Heart right ventricle (tissue), 16 donors: ENCODE data around the gene CD180. TPM values are rescaled to one million over a fixed set of nuclear protein-coding genes. Genes with fewer than 3 reads are reported as not detected.
A peak's percentile ranks its signal among the peaks of the same experiment; 100 is the strongest.

ENCODE experiments used
- ATAC-seq, 8 donors: fragments of 200-7000 bp; cut with Tn5 transposase; one replicate each; pipeline ENCODE4 v1.9.1; 2020; ENCODE audit warnings: mild to moderate bottlenecking in 8 of 8, moderate library complexity in 8 of 8, moderate number of reproducible peaks in 1 of 8
- DNase-seq, 2 donors: peaks; one replicate each; pipeline ENCODE4 v3.0.0-alpha.2; 2020
- H3K27ac ChIP-seq, 10 donors: fragments of 200-600 bp; sonication (generic) in 2 of 10; one replicate each; pipeline versions ENCODE4 v1.5.0 to v1.8.0; 2020 to 2022; ENCODE audit warnings: mild to moderate bottlenecking in 3 of 10
- H3K27me3 ChIP-seq, 7 donors: fragments of 200-600 bp; one replicate each; pipeline ENCODE4 v1.8.0; 2021 to 2022; ENCODE audit warnings: mild to moderate bottlenecking in 2 of 7
- H3K36me3 ChIP-seq, 9 donors: fragments of 200-600 bp; sonication (generic) in 1 of 9; one replicate each; pipeline versions ENCODE4 v1.5.0 to v1.8.0; 2020 to 2022; ENCODE audit warnings: mild to moderate bottlenecking in 2 of 9
- H3K4me1 ChIP-seq, 9 donors: fragments of 200-600 bp; sonication (generic) in 1 of 9; one replicate each; pipeline versions ENCODE4 v1.5.0 to v1.8.0; 2020 to 2022; ENCODE audit warnings: mild to moderate bottlenecking in 4 of 9
- H3K4me3 ChIP-seq, 10 donors: fragments of 200-600 bp; sonication (generic) in 2 of 10; one replicate each; pipeline versions ENCODE4 v1.5.0 to v1.8.0; 2020 to 2022; ENCODE audit warnings: mild to moderate bottlenecking in 7 of 10, moderate library complexity in 2 of 10
- H3K9me3 ChIP-seq, 11 donors: fragments of 200-600 bp in 10 of 11; sonication (generic) in 2 of 11; one replicate each; pipeline versions ENCODE4 v1.5.0 to v1.8.0; 2013 to 2022; ENCODE audit warnings: mild to moderate bottlenecking in 2 of 11, control low read depth in 1 of 11, moderate library complexity in 1 of 11
- WGBS, 2 donors: extraction: QIAGEN DNeasy Blood & Tissue Kit; methylation state at CpG; one replicate each; pipeline ENCODE4 v1.1.7; 2013; ENCODE audit warnings: inconsistent platforms in 1 of 2; 5-methylcytosine and 5-hydroxymethylcytosine counted together
- intact Hi-C, 10 donors: fragments of 100-400 bp; cut with DNase I; formaldehyde crosslinking; loops; one replicate each; pipeline versions ENCODE4 v1.11.1 to v1.14.2; 2022
- polyA plus RNA-seq, 2 donors: library from polyadenylated mRNA; stranded (reverse); fragments of 200-250 nt; gene quantifications; one replicate each; pipeline ENCODE4 v1.2.3, GENCODE V29; 2013
- total RNA-seq, 10 donors: library from RNA; stranded (reverse); fragmentation: NEBNext Ultra II Directional in 3 of 10; extraction: Animal tissue kit (Norgen Biotek cat#: 25700) in 3 of 10; gene quantifications; one replicate each; pipeline versions ENCODE4 v1.2.1 to v1.2.4, GENCODE V29; 2021 to 2023
- TF ChIP-seq, protein P1 (sequence below), 9 donors: fragments of 200-600 bp; sonication (generic) in 2 of 9; IDR thresholded peaks; one replicate each; pipeline versions ENCODE4 v1.5.0 to v1.8.0; 2021 to 2022; ENCODE audit warnings: antibody characterized with exemption in 9 of 9, mild to moderate bottlenecking in 5 of 9, moderate library complexity in 1 of 9
- donor health status: Arrhythmogenic right ventricular cardiomyopathy.
- donor health status: ischemic (EF 13 %, LVEDD 7.1; RV severe dilation, severe dysfunction).
- donor health status: healthy with polysubstance abuse.
- donor health status: DM: no; HTN: yes; CAD: no.
- donor health status: DM: no; HTN: no; CAD: no.
- donor health status: ischemic (EF 25% LVEDD 6.9; RV normal size, moderate dysfunction).
- donor health status: ischemic (EF 25% LVEDD 5.7; RV mildly dilated, moderate dysfunction).
- donor health status: healthy.
- donor health status: DM: yes; HTN: yes; CAD: no.
- donor health status: Ischemic cardiomyopathy.
- donor health status: ischemic (EF 35%, LVEDD 5.7; RV mildly dilated, moderate dysfunction).
- donor health status: nonischemic (EF 11% LVEDD 7.7; RV severe dilation, severe dysfunction).
- donor health status: DM: yes; HTN: yes; CAD: no.
- donor health status: PGD.
- donor health status: ischemic (EF 29% LVEDD 5.4; RV normal size, mild dysfunction).
- donor health status: nonischemic (EF 23%, LVEDD 6.1; RV moderate dilation, normal function).

The CD180 gene
- total and polyA plus RNA-seq, 12 donors: 0.12 to 3.3 (median 0.16) TPM; not detected in 1

DNA sequence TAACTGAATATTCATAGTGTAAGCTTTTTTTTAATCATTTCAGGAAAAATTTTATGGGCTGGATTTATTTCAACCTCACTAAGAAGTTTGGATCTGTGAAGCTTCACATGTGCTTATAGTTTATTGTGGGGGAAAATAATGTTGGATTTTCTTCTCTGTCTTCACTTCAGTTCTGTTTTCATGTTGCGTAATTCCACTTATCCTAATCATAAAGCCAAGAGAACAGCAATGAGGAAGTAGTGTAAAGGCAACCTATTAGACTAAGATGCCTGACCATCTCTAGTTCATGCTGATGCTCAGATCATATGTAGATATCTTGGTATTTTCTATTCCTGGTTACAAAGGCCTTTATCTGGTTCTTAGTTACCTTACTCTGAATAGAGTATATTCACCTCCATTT lies 50.0 kb downstream of the CD180 start:
- H3K27ac ChIP-seq: no peak overlapping the region
- no peak overlapping the region for H3K4me3 ChIP-seq
- peaks cover 0 to 100% (median 60%) of the 10 kb centered on the region in 9 donors for H3K36me3 ChIP-seq
- TF ChIP-seq, protein P1, sequence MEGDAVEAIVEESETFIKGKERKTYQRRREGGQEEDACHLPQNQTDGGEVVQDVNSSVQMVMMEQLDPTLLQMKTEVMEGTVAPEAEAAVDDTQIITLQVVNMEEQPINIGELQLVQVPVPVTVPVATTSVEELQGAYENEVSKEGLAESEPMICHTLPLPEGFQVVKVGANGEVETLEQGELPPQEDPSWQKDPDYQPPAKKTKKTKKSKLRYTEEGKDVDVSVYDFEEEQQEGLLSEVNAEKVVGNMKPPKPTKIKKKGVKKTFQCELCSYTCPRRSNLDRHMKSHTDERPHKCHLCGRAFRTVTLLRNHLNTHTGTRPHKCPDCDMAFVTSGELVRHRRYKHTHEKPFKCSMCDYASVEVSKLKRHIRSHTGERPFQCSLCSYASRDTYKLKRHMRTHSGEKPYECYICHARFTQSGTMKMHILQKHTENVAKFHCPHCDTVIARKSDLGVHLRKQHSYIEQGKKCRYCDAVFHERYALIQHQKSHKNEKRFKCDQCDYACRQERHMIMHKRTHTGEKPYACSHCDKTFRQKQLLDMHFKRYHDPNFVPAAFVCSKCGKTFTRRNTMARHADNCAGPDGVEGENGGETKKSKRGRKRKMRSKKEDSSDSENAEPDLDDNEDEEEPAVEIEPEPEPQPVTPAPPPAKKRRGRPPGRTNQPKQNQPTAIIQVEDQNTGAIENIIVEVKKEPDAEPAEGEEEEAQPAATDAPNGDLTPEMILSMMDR (IDR thresholded peaks at IDR 0.05): no peak
- ATAC-seq (no peak), DNase-seq (no peak)
- intact Hi-C loops: loop anchor here in 3 of 10 donors (5.0 to 10.0 kb wide), 4 partner anchors 154 to 332 kb away; no protein-coding TSS in a partner anchor
- H3K27me3 ChIP-seq: no peaks in the 10 kb centered on the region
- H3K4me1 ChIP-seq: no peaks in the 10 kb centered on the region
- H3K9me3 ChIP-seq: no peaks in the 10 kb centered on the region
- WGBS, 2 donors: 93 to 96% methylated on average over 1 of the region's 1 CpG

- H3K9me3 ChIP-seq: no peaks in the 10 kb centered on the region
- TF ChIP-seq, protein P1 (IDR thresholded peaks at IDR 0.05): no peak
- H3K27me3 ChIP-seq: no peaks in the 10 kb centered on the region
- no peak overlapping the region for H3K4me3 ChIP-seq
- H3K4me1 ChIP-seq: no peaks in the 10 kb centered on the region
- no peak overlapping the region for H3K27ac ChIP-seq
- DNase-seq (no peak), ATAC-seq (no peak)
- intact Hi-C loops: loop anchor here in 1 of 10 donors (10.0 kb wide), 2 partner anchors 159 to 329 kb away; no protein-coding TSS in a partner anchor
- peaks cover 0 to 100% (median 55%) of the 10 kb centered on the region in 9 donors for H3K36me3 ChIP-seq
- WGBS, 2 donors: 95 to 98% methylated on average over 2 of the region's 2 CpGs
These were observed 52.4 kb downstream of the CD180 start for GRCh38 chr5:67144183-67144639.

DNA sequence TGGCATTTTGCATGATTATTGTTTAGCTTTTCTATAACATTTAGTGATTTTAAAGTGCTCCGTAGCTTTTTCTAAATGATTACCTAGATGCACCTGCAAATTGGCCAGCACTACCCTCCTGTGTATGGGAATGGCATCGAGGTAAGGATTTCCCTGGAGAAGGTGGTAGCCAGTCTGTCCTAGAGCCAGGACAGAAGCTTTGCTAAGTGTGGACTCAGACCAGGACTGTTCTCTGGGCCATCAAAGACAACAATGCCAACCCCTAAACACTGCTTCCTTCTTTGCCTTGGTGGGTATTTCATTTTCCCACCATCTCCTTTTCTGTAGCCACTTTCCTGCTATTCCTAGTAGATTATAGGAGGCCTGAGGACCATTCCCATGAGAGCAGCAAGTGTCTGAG lies 53.0 kb downstream of the CD180 start:
- Histone ChIP-seq H3K4me3 (no peak overlapping the region), H3K36me3 (peaks cover 0 to 100% (median 60%) of the 10 kb centered on the region in 9 donors), H3K4me1 (no peaks in the 10 kb centered on the region), H3K27ac (no peak overlapping the region), H3K9me3 (no peaks in the 10 kb centered on the region), H3K27me3 (no peaks in the 10 kb centered on the region)
- no peak for DNase-seq
- 99 to 100% methylated on average over 2 of the region's 2 CpGs for WGBS, 2 donors
- ATAC-seq: no peak
- intact Hi-C loops: loop anchor here in 1 of 10 donors (10.0 kb wide), 2 partner anchors 159 to 329 kb away; no protein-coding TSS in a partner anchor
- TF ChIP-seq, protein P1 (IDR thresholded peaks at IDR 0.05): no peak

- Histone ChIP-seq H3K9me3 (no peaks in the 10 kb centered on the region), H3K4me1 (no peaks in the 10 kb centered on the region), H3K27ac (no peak overlapping the region), H3K36me3 (peaks cover 0 to 100% (median 60%) of the 10 kb centered on the region in 9 donors), H3K4me3 (no peak overlapping the region), H3K27me3 (no peaks in the 10 kb centered on the region)
- TF ChIP-seq, protein P1 (IDR thresholded peaks at IDR 0.05): no peak
- ATAC-seq (peak in 5 of 8 donors; percentile 32 to 67 (median 51)), DNase-seq (peak in 1 of 2 donors; percentile 17)
- intact Hi-C loops: loop anchor here in 1 of 10 donors (10.0 kb wide), 2 partner anchors 158 to 328 kb away; no protein-coding TSS in a partner anchor
- WGBS, 2 donors: 68 to 79% methylated on average over 8 of the region's 8 CpGs
These were observed 53.8 kb downstream of the CD180 start for GRCh38 chr5:67142816-67143215.
